Measurements from ENCODE around the gene CFAP126.
A peak's percentile ranks its signal among the peaks of the same experiment; 100 is the strongest.
"Not testable (repeated sequence)": the region's sequence is repeated elsewhere in the genome, so short reads cannot be mapped to it uniquely, and the experiment has no call there.

The CFAP126 gene

DNA sequence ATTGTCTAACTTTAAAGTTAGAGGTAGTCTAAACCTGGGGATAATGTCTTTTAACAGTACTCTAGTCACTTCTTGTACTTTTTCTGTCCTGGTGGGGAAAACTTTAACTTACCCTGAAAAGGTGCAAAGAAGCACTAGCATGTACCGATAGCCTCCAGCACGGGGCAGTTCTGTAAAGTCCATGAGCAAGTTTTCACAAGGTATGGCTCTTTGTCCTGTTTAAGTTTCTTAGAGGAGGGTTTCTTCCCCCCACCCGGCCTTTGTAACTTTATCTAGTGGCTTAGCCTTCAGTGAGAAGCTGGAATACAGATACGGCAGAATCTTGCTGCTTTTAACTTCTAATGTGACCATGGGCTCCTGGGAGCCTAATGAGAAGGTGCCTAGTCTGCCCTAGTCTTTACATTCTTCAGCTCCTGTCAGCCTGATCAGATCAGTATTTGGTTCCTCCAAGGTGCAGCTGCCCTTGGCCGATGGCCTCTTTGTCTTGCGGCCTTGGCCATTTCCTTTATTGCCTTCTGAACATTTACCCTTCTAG lies 39.8 kb upstream of the CFAP126 start:
- no peaks in the 10 kb centered on the region for H3K27me3 ChIP-seq (ENCODE audit: insufficient read depth, poor library complexity, severe bottlenecking)
- no peak overlapping the region for H3K27ac ChIP-seq (replicated peaks)
- no peak for DNase-seq (ENCODE audit: low read depth in 1 of 2, low spot score in 1 of 2)
- TF ChIP-seq GABPA (IDR thresholded peaks at IDR 0.05; ENCODE audit: low read depth), result no peak
- no peak for TF ChIP-seq SPI1 (IDR thresholded peaks at IDR 0.05; ENCODE audit: borderline replicate concordance, low read depth)
- TF ChIP-seq, protein P1, sequence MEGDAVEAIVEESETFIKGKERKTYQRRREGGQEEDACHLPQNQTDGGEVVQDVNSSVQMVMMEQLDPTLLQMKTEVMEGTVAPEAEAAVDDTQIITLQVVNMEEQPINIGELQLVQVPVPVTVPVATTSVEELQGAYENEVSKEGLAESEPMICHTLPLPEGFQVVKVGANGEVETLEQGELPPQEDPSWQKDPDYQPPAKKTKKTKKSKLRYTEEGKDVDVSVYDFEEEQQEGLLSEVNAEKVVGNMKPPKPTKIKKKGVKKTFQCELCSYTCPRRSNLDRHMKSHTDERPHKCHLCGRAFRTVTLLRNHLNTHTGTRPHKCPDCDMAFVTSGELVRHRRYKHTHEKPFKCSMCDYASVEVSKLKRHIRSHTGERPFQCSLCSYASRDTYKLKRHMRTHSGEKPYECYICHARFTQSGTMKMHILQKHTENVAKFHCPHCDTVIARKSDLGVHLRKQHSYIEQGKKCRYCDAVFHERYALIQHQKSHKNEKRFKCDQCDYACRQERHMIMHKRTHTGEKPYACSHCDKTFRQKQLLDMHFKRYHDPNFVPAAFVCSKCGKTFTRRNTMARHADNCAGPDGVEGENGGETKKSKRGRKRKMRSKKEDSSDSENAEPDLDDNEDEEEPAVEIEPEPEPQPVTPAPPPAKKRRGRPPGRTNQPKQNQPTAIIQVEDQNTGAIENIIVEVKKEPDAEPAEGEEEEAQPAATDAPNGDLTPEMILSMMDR (IDR thresholded peaks at IDR 0.05; ENCODE audit: insufficient read depth, low read length), result no peak
- TF ChIP-seq POLR2AphosphoS5 (IDR thresholded peaks at IDR 0.05; ENCODE audit: low read depth), result no peak
- TF ChIP-seq, protein P2, sequence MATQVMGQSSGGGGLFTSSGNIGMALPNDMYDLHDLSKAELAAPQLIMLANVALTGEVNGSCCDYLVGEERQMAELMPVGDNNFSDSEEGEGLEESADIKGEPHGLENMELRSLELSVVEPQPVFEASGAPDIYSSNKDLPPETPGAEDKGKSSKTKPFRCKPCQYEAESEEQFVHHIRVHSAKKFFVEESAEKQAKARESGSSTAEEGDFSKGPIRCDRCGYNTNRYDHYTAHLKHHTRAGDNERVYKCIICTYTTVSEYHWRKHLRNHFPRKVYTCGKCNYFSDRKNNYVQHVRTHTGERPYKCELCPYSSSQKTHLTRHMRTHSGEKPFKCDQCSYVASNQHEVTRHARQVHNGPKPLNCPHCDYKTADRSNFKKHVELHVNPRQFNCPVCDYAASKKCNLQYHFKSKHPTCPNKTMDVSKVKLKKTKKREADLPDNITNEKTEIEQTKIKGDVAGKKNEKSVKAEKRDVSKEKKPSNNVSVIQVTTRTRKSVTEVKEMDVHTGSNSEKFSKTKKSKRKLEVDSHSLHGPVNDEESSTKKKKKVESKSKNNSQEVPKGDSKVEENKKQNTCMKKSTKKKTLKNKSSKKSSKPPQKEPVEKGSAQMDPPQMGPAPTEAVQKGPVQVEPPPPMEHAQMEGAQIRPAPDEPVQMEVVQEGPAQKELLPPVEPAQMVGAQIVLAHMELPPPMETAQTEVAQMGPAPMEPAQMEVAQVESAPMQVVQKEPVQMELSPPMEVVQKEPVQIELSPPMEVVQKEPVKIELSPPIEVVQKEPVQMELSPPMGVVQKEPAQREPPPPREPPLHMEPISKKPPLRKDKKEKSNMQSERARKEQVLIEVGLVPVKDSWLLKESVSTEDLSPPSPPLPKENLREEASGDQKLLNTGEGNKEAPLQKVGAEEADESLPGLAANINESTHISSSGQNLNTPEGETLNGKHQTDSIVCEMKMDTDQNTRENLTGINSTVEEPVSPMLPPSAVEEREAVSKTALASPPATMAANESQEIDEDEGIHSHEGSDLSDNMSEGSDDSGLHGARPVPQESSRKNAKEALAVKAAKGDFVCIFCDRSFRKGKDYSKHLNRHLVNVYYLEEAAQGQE (IDR thresholded peaks at IDR 0.05; ENCODE audit: insufficient replicate concordance, low read depth), result no peak
- no peak overlapping the region for H3K4me3 ChIP-seq (replicated peaks; ENCODE audit: insufficient read depth, low read length)

DNA sequence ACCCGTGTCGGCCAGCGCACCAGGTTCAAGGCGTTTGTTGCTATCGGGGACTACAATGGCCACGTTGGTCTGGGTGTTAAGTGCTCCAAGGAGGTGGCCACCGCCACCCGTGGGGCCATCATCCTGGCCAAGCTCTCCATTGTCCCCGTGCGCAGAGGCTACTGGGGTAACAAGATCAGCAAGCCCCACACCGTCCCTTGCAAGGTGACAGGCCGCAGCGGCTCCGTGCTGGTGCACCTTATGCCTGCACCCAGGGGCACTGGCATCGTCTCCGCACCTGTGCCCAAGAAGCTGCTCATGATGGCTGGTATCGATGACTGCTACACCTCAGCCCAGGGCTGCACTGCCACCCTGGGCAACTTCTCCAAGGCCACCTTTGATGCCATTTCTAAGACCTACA lies 38.9 kb upstream of the CFAP126 start:
- H3K4me3 ChIP-seq (replicated peaks; ENCODE audit: insufficient read depth, low read length); H3K27me3 ChIP-seq (ENCODE audit: insufficient read depth, poor library complexity, severe bottlenecking); DNase-seq (ENCODE audit: low read depth in 1 of 2, low spot score in 1 of 2); H3K27ac ChIP-seq (replicated peaks): not testable (repeated sequence)

DNA sequence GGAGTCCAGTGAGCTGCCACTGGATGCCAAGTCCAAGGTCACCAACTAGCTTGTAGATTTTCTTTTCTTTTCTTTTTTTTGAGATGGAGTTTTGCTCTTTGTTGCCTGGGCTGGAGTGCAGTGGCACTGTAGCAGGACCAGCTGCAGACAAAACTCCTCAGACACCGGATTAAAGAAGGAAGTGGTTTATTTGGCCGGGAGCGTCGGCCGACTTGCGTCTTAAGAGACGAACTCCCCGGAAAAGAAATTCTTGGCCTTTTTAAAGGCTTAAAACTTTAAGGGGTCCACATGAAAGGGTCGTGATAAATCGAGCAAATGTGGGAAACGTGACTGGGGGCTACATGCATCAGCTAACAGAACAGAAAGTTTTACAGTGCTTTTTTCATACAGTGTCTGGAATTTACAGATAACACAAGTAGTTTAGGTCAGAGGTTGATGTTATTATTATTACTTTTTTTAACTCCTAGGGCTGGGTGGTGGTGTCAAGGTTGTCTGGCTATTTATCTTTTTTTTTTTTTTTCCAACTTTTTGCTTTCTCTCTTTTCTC lies 36.4 kb upstream of the CFAP126 start:
- no peak overlapping the region for H3K27ac ChIP-seq (replicated peaks)
- DNase-seq (ENCODE audit: low read depth in 1 of 2, low spot score in 1 of 2), result peak in 1 of 2 experiments; percentile 21
- H3K27me3 ChIP-seq (ENCODE audit: insufficient read depth, poor library complexity, severe bottlenecking), result no peaks in the 10 kb centered on the region
- TF ChIP-seq SPI1 (IDR thresholded peaks at IDR 0.05; ENCODE audit: borderline replicate concordance, low read depth) (peak; percentile 55; the same call in 1 of the 2 replicates), POLR2AphosphoS5 (IDR thresholded peaks at IDR 0.05; ENCODE audit: low read depth) (no peak)
- no peak overlapping the region for H3K4me3 ChIP-seq (replicated peaks; ENCODE audit: insufficient read depth, low read length)

DNA sequence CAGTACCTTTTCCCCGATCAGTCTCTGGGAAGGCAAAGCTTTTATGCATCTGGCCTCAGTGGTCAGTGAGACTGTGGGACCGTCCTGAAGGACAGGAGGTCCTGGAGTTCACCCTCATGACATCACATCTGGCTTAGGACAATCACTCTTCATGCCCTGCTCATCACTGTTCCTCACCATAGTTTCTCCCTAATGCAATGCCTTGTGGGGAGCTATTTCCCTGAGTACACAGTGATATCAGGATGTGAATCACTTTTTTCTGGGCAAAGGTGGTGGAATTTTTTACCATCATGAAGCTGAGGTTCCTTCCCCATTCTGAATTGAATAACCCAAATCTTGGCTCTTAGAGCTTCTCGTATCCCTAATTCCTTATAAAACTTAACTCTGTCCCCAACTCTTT lies 34.8 kb upstream of the CFAP126 start:
- DNase-seq (ENCODE audit: low read depth in 1 of 2, low spot score in 1 of 2), result no peak
- TF ChIP-seq, protein P2 (IDR thresholded peaks at IDR 0.05; ENCODE audit: insufficient replicate concordance, low read depth), result no peak
- TF ChIP-seq SPI1 (IDR thresholded peaks at IDR 0.05; ENCODE audit: borderline replicate concordance, low read depth) (no peak), GABPA (IDR thresholded peaks at IDR 0.05; ENCODE audit: low read depth) (no peak), POLR2AphosphoS5 (IDR thresholded peaks at IDR 0.05; ENCODE audit: low read depth) (no peak)
- TF ChIP-seq, protein P1 (IDR thresholded peaks at IDR 0.05; ENCODE audit: insufficient read depth, low read length), result no peak
- no peak overlapping the region for H3K4me3 ChIP-seq (replicated peaks; ENCODE audit: insufficient read depth, low read length)
- no peaks in the 10 kb centered on the region for H3K27me3 ChIP-seq (ENCODE audit: insufficient read depth, poor library complexity, severe bottlenecking)
- H3K27ac ChIP-seq (replicated peaks), result no peak overlapping the region
